Bone marrow (tissue), 2 donors: ENCODE results near the gene CEBPE.

Experiments used
- DNase-seq, 2 donors: peaks; one replicate each; lab custom pipeline; 2025; lab: John Stamatoyannopoulos, UW

The CEBPE gene

GRCh38 chr14:23102801-23103200, 16.3 kb downstream of the CEBPE start:
- no peak for DNase-seq

GRCh38 chr14:23101986-23102625, 16.9 kb downstream of the CEBPE start:
- DNase-seq, result no peak

GRCh38 chr14:23101213-23101970, 17.7 kb downstream of the CEBPE start:
- no peak for DNase-seq

GRCh38 chr14:23099212-23099861, 19.7 kb downstream of the CEBPE start:
- no peak for DNase-seq

- no peak for DNase-seq
Measured at GRCh38 chr14:23097786-23098185, 21.3 kb downstream of the CEBPE start.

- no peak for DNase-seq
Measured at GRCh38 chr14:23095196-23096108, 23.6 kb downstream of the CEBPE start, which contains the start of gene C14orf119. Gene C14orf119 (plus strand): TSS chr14:23095505. CDS start chr14:23097659, 2,154 bp downstream.

- DNase-seq, result no peak
Measured at GRCh38 chr14:23094666-23095195, 24.3 kb downstream of the CEBPE start, which contains the start of gene ACIN1. Gene ACIN1 (minus strand): TSS chr14:23095136. CDS start chr14:23095112, 24 bp downstream.

- no peak for DNase-seq
Measured at GRCh38 chr14:23093991-23094665, 24.9 kb downstream of the CEBPE start.

- no peak for DNase-seq
Measured at GRCh38 chr14:23093526-23093925, 25.5 kb downstream of the CEBPE start.

- DNase-seq, result no peak
Measured at GRCh38 chr14:23093104-23093503, 26.0 kb downstream of the CEBPE start.

- DNase-seq, result no peak
Measured at GRCh38 chr14:23091294-23092225, 27.5 kb downstream of the CEBPE start.

- DNase-seq, result no peak
Measured at GRCh38 chr14:23090254-23090636, 28.8 kb downstream of the CEBPE start.

GRCh38 chr14:23089498-23090253, 29.4 kb downstream of the CEBPE start:
- DNase-seq, result no peak

GRCh38 chr14:23086565-23086964, 32.5 kb downstream of the CEBPE start:
- no peak for DNase-seq

- DNase-seq, result no peak
Measured at GRCh38 chr14:23085458-23085857, 33.6 kb downstream of the CEBPE start.

- no peak for DNase-seq
Measured at GRCh38 chr14:23080474-23080873, 38.6 kb downstream of the CEBPE start.

- no peak for DNase-seq
Measured at GRCh38 chr14:23079716-23080115, 39.3 kb downstream of the CEBPE start.

- DNase-seq, result no peak
Measured at GRCh38 chr14:23078692-23079116, 40.4 kb downstream of the CEBPE start.

- no peak for DNase-seq
Measured at GRCh38 chr14:23077962-23078361, 41.1 kb downstream of the CEBPE start.
